ENCODE measurements around the gene TAF3. TPM values are rescaled to one million over a fixed set of nuclear protein-coding genes. Genes with fewer than 3 reads are reported as not detected.

TAF3 gene
- polyA plus RNA-seq, 1 donor (not counting 4 experiments of a cell fraction or from before 2014, with no cell fraction given): 2.0 TPM

- Histone ChIP-seq H2AFZ (ENCODE audit: control insufficient read depth, low read length) (peak overlapping the region; percentile 22), H3K9me3 (ENCODE audit: control insufficient read depth, low read depth, low read length) (no peaks in the 10 kb centered on the region), H4K20me1 (ENCODE audit: control insufficient read depth, extremely low read depth, insufficient read depth, low read length) (no peaks in the 10 kb centered on the region), H3K79me2 (ENCODE audit: control insufficient read depth, insufficient read depth, low read length) (peaks cover 76% of the 10 kb centered on the region), H3K27me3 (ENCODE audit: control insufficient read depth, extremely low read depth, insufficient read depth, low read length) (no peaks in the 10 kb centered on the region), H3K9ac (ENCODE audit: control insufficient read depth, extremely low read depth, insufficient read depth, low read length) (peak overlapping the region; percentile 86), H3K27ac (ENCODE audit: control insufficient read depth, insufficient read depth, low read length) (peak overlapping the region; percentile 82), H3K4me1 (ENCODE audit: control insufficient read depth, extremely low read depth, insufficient read depth, low read length) (peaks cover 53% of the 10 kb centered on the region), H3K4me3 (ENCODE audit: control insufficient read depth in 2 of 3, extremely low read depth in 1 of 3, insufficient read depth in 2 of 3, low read depth in 1 of 3, low read length in 3 of 3) (peak overlapping the region; percentile 82 to 97 (median 87)), H3K36me3 (ENCODE audit: control insufficient read depth in 2 of 2, extremely low read depth in 1 of 2, insufficient read depth in 2 of 2, low read length in 2 of 2) (peaks cover 6 to 18% of the 10 kb centered on the region in 2 experiments), H3K9me1 (ENCODE audit: control insufficient read depth, extremely low read depth, insufficient read depth, low read length) (no peaks in the 10 kb centered on the region), H3K4me2 (ENCODE audit: control insufficient read depth, extremely low read depth, insufficient read depth, low read depth, low read length) (peak overlapping the region; percentile 95)
- no peak for TF ChIP-seq EZH2 (IDR thresholded peaks at IDR 0.05; ENCODE audit: low read length)
- TF ChIP-seq CTCF (optimal IDR thresholded peaks at IDR 0.05 in 1 of 3, IDR thresholded peaks at IDR 0.05 in 1 of 3, conservative IDR thresholded peaks at IDR 0.05 in 1 of 3; ENCODE audit: extremely low read depth in 1 of 3, insufficient read depth in 2 of 3, low read length in 3 of 3): no peak
- no peak for FAIRE-seq
- dilution Hi-C loops (cut with MboI; ENCODE audit: extremely low pct_ligation_motif_present, low sequenced_read_pairs): no loop called here
- DNase-seq (ENCODE audit: low read depth, low spot score): no peak
These were observed 239.4 kb downstream of the TAF3 start for GRCh38 chr10:8057636-8058273.

- H3K9me3 ChIP-seq (ENCODE audit: control insufficient read depth, low read depth, low read length): no peaks in the 10 kb centered on the region
- peak overlapping the region; percentile 86 for H3K9ac ChIP-seq (ENCODE audit: control insufficient read depth, extremely low read depth, insufficient read depth, low read length)
- no peaks in the 10 kb centered on the region for H4K20me1 ChIP-seq (ENCODE audit: control insufficient read depth, extremely low read depth, insufficient read depth, low read length)
- no peak overlapping the region for H2AFZ ChIP-seq (ENCODE audit: control insufficient read depth, low read length)
- no peak for DNase-seq (ENCODE audit: low read depth, low spot score)
- peaks cover 61% of the 10 kb centered on the region for H3K4me1 ChIP-seq (ENCODE audit: control insufficient read depth, extremely low read depth, insufficient read depth, low read length)
- no peak for FAIRE-seq
- dilution Hi-C loops (cut with MboI; ENCODE audit: extremely low pct_ligation_motif_present, low sequenced_read_pairs): no loop called here
- peaks cover 82% of the 10 kb centered on the region for H3K79me2 ChIP-seq (ENCODE audit: control insufficient read depth, insufficient read depth, low read length)
- H3K4me3 ChIP-seq (ENCODE audit: control insufficient read depth in 2 of 3, extremely low read depth in 1 of 3, insufficient read depth in 2 of 3, low read depth in 1 of 3, low read length in 3 of 3): peak overlapping the region; percentile 82 to 97 (median 87)
- H3K36me3 ChIP-seq (ENCODE audit: control insufficient read depth in 2 of 2, extremely low read depth in 1 of 2, insufficient read depth in 2 of 2, low read length in 2 of 2): peaks cover 10 to 23% of the 10 kb centered on the region in 2 experiments
- peak overlapping the region; percentile 82 for H3K27ac ChIP-seq (ENCODE audit: control insufficient read depth, insufficient read depth, low read length)
- no peaks in the 10 kb centered on the region for H3K9me1 ChIP-seq (ENCODE audit: control insufficient read depth, extremely low read depth, insufficient read depth, low read length)
- peak overlapping the region; percentile 95 for H3K4me2 ChIP-seq (ENCODE audit: control insufficient read depth, extremely low read depth, insufficient read depth, low read depth, low read length)
- TF ChIP-seq EZH2 (IDR thresholded peaks at IDR 0.05; ENCODE audit: low read length): no peak
- TF ChIP-seq CTCF (optimal IDR thresholded peaks at IDR 0.05 in 1 of 3, IDR thresholded peaks at IDR 0.05 in 1 of 3, conservative IDR thresholded peaks at IDR 0.05 in 1 of 3; ENCODE audit: extremely low read depth in 1 of 3, insufficient read depth in 2 of 3, low read length in 3 of 3): no peak
- no peaks in the 10 kb centered on the region for H3K27me3 ChIP-seq (ENCODE audit: control insufficient read depth, extremely low read depth, insufficient read depth, low read length)
These were observed 240.2 kb downstream of the TAF3 start for GRCh38 chr10:8058274-8059111.

All from keratinocyte (primary cell).